Lower leg skin (tissue), 3 donors: ENCODE measurements around the gene CMTM2.

ENCODE experiments used
- POLR2A ChIP-seq, 2 donors: fragments of 450-650 bp; IDR thresholded peaks; one replicate each; pipeline ENCODE4 v1.6.1; 2016 to 2017; ENCODE audit warnings: antibody characterized with exemption in 2 of 2, mild to moderate bottlenecking in 1 of 2, moderate library complexity in 1 of 2
- TF ChIP-seq, protein P1 (sequence below), 3 donors: fragments of 450-650 bp; IDR thresholded peaks; one replicate each; pipeline ENCODE4 v1.5.1; 2016; ENCODE audit warnings: antibody characterized with exemption in 3 of 3, mild to moderate bottlenecking in 3 of 3, moderate library complexity in 2 of 3

DNA sequence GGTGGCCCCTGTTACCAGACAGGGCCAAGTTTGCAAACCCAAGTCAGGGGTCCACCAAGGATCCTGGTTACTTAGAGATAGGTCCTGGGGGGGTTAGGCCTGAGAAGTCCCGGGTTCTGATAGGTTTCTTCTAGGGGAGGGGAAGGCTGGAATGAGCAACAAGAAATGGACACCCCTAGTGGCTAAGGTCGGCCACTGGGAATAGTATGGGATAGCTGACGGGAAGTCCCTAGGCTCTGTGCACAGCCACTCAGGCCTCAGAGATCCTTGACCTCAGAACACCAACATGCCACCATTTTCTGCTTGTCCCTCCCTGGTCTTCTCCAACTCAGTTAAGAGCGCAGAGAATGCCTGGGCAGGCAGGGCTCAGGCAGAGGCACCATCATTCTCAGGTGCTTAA lies 42.7 kb upstream of the CMTM2 start:
- TF ChIP-seq, protein P1, sequence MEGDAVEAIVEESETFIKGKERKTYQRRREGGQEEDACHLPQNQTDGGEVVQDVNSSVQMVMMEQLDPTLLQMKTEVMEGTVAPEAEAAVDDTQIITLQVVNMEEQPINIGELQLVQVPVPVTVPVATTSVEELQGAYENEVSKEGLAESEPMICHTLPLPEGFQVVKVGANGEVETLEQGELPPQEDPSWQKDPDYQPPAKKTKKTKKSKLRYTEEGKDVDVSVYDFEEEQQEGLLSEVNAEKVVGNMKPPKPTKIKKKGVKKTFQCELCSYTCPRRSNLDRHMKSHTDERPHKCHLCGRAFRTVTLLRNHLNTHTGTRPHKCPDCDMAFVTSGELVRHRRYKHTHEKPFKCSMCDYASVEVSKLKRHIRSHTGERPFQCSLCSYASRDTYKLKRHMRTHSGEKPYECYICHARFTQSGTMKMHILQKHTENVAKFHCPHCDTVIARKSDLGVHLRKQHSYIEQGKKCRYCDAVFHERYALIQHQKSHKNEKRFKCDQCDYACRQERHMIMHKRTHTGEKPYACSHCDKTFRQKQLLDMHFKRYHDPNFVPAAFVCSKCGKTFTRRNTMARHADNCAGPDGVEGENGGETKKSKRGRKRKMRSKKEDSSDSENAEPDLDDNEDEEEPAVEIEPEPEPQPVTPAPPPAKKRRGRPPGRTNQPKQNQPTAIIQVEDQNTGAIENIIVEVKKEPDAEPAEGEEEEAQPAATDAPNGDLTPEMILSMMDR (IDR thresholded peaks at IDR 0.05): no peak
- TF ChIP-seq POLR2A (IDR thresholded peaks at IDR 0.05): no peak
